Fibroblast of mammary gland (primary cell): Measurements from ENCODE around the gene PRKAG2.

ENCODE experiments used
- DNase-seq: peaks from one replicate; pipeline ENCODE4 v3.0.0-alpha.2; 2010; ENCODE audit warnings: low read depth
- H3K4me3 ChIP-seq: 2 replicates; pipeline ENCODE4 v1.5.1; 2011; ENCODE audit warnings: low read depth, mild to moderate bottlenecking, low read length, moderate library complexity; ENCODE audit not compliant: control insufficient read depth
- TF ChIP-seq, protein P1 (sequence below): conservative IDR thresholded peaks from 2 replicates; pipeline ENCODE4 v1.5.1; 2011; ENCODE audit warnings: low read depth, low read length, inconsistent platforms; ENCODE audit not compliant: control insufficient read depth, insufficient read depth

Gene PRKAG2

DNA sequence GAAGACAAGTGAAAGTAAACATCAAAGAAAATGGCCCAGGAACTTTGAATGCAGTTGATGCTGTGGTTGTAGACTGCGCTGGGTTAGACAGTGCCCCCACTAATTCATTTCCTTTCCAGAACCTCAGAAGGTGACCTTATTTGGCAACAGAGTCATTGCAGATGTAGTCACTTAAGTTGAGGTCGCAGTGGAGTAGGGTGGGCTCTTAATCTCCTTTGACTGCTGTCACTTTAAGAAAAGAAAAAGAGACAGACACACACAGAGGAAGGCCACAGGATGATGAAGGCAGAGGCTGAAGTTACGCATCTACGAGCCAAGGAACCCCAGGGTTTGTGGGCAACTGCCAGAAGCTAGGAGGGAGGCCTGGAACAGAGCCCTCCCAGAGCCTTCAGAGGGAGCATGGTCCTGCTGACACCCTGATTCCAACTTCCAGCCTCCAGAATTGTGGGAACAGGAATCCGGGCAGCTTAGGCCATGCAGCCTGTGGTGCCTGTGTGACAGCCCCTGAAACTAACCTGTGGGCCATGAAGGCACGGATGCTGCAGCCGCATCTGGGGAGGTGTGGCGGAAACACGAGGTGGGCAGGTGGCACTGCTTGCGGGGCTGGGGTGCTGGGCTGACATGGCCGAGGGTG, 107.6 kb downstream of the PRKAG2 start:
- no peak overlapping the region for H3K4me3 ChIP-seq
- TF ChIP-seq, protein P1, sequence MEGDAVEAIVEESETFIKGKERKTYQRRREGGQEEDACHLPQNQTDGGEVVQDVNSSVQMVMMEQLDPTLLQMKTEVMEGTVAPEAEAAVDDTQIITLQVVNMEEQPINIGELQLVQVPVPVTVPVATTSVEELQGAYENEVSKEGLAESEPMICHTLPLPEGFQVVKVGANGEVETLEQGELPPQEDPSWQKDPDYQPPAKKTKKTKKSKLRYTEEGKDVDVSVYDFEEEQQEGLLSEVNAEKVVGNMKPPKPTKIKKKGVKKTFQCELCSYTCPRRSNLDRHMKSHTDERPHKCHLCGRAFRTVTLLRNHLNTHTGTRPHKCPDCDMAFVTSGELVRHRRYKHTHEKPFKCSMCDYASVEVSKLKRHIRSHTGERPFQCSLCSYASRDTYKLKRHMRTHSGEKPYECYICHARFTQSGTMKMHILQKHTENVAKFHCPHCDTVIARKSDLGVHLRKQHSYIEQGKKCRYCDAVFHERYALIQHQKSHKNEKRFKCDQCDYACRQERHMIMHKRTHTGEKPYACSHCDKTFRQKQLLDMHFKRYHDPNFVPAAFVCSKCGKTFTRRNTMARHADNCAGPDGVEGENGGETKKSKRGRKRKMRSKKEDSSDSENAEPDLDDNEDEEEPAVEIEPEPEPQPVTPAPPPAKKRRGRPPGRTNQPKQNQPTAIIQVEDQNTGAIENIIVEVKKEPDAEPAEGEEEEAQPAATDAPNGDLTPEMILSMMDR = no peak
- DNase-seq = no peak

DNA sequence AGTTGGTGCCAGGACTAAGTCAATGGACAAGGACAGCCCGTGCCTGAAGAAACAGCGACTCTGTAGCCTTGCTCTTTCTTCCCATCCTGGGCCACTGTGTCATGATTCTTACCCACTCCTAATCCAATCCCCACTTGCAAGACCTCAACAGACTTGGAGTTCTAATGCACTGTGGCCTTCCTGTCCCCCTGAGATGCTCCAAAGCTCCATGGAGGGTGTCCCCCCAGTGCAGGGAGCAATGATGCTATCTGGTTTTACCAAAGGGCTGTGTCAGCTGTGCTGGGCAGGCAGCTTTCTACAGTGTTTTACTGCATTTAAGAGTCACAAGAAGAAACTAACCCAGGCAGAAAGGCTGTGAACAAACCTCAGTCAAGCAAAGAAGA, 108.1 kb downstream of the PRKAG2 start:
- TF ChIP-seq, protein P1 = no peak
- H3K4me3 ChIP-seq = no peak overlapping the region
- no peak for DNase-seq

DNA sequence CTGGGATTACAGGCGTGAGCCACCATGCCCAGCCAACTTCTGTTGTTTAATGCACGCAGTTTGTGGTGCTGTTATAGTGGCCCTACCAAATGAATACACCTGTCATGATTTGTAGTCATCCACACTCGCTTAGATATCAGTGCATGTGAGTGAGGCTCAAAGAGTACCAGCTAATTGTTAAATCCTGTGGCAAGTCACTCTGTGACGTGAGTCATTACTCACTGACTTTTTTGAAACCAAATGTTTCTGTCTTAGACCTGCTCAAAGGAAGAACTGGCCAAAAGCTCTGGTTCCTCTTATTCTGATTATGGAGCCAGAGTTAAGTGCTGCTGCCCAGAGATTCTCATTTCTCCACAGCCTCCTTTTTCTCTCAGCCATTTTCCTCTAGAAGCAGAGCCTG, 109.4 kb downstream of the PRKAG2 start:
- DNase-seq = no peak
- TF ChIP-seq, protein P1 = no peak

DNA sequence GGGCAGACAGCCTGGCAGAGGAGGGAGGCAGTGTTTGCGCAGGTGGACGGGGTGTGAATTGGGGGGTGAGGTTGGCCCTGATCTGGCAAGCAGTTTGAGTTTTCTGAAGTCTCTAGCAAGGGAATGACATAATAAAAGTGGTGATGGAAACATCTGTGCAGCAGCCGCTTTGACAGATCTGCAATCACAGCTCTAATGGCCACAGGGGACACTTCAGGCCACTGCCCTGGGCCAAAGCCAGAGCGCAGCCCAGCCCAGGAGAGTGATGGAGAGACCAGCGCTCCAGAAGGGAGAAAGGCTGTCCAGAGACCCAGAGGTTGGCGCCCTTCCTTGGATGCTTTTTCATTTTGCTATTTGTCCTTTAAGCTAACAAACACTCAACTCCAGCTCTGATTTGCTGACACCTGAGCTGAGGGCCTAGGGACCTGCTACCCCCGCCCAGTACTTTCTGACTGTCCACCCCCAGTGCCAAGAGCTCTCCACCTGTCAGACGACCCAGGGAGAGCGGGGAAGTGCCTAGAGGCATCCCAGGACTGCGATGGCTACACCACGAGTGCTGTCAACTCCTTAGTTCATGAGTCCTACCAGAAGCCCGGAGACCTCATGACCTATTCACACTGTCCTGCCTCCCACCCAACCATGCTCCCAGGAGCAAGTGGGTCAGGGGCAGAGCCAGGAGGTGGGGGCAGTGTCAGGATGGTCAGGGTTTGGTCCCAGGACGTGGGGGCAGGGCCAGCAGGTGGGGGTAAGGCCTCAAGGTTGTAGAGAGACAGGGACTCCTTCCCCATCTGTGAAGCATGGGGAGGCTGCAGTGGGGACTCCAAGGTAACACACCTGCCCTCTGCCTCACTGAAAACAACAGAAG, 112.6 kb downstream of the PRKAG2 start:
- TF ChIP-seq, protein P1 = no peak
- DNase-seq = no peak
- no peak overlapping the region for H3K4me3 ChIP-seq

More for the DNA sequence above, 109.4 kb downstream of the PRKAG2 start:
- no peak overlapping the region for H3K4me3 ChIP-seq

DNA sequence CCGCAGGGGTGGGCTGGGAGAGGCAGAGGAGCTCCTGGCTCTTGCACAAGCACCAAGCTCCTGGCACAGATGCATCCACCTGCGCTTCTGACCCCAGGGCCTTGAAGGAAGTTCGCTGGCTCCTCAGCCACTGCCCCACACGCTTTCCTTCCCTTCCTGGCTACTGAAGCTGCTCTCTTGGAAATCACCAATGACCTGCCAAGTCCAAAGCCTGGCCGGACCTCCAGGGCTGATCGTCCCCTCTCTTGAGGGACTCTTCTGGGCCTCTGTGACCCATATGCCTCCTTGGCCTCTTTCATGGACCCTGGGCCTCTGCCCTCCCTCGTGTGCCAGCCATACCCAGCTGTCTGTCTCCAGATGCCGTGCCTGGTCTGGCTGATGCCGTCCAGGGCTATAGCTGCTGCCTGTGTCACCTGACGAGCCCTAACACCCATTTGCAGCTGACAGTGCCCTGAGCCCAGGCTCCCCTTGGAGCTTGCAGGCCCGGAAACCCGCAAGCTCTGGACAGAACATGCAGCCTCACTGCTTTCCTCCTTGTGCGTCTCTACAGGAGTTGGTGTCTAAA, 113.4 kb downstream of the PRKAG2 start:
- H3K4me3 ChIP-seq = no peak overlapping the region
- no peak for DNase-seq
- TF ChIP-seq, protein P1 = no peak

GRCh38 chr7:151762583-151763245, 114.2 kb downstream of the PRKAG2 start:
- DNase-seq = no peak
- TF ChIP-seq, protein P1 = no peak
- no peak overlapping the region for H3K4me3 ChIP-seq
